Ectodermal cell (in vitro differentiated cells): ENCODE data around the gene UGT1A7.

Experiments
- H3K27ac ChIP-seq: 2 replicates; pipeline ENCODE4 v1.7.0; 2013; ENCODE audit warnings: mild to moderate bottlenecking, low read depth, low read length; ENCODE audit not compliant: insufficient read depth, poor library complexity, severe bottlenecking
- H3K27me3 ChIP-seq: 2 replicates; pipeline ENCODE4 v1.7.0; 2013; ENCODE audit warnings: mild to moderate bottlenecking, low read length; ENCODE audit not compliant: insufficient read depth, control insufficient read depth, poor library complexity, severe bottlenecking
- H3K36me3 ChIP-seq: one replicate; pipeline ENCODE4 v1.7.0; 2013; ENCODE audit warnings: low read length; ENCODE audit not compliant: control insufficient read depth, insufficient read depth
- H3K4me1 ChIP-seq: one replicate; pipeline ENCODE4 v1.7.0; 2013; ENCODE audit warnings: low read length; ENCODE audit not compliant: control insufficient read depth, insufficient read depth
- H3K4me3 ChIP-seq: 2 replicates; pipeline ENCODE4 v1.7.0; 2013; ENCODE audit warnings: low read depth, low read length, control low read depth; ENCODE audit not compliant: insufficient read depth
- H3K9me3 ChIP-seq: 2 replicates; pipeline ENCODE4 v1.7.0; 2013; ENCODE audit warnings: mild to moderate bottlenecking, low read length, moderate library complexity; ENCODE audit not compliant: control insufficient read depth
- WGBS, 2 experiments: methylation state at CpG; one replicate each; pipeline ENCODE4 v1.1.7; 2013; ENCODE audit warnings: missing lambda C conversion rate in 2 of 2; 5-methylcytosine and 5-hydroxymethylcytosine counted together

UGT1A7 gene

DNA sequence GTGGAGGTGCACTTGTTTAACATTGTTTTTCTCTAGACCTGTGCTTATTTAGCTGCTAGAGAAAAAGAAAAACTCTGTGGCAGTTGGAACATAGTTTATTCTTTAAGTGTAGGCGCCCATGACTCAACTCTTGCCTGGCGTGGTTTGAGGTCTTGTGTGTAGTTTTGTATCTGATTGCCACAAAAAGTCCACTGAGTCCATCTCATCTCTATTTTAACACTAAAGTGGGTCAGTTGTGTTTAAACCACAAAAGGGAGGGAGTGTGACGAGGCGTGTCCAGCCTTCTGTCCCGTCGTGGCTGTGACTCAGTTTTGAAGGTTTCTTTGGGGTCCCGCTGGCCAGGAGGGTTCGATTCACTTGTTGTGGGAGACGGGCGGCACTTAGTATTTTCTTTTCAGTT is 25.3 kb upstream of the UGT1A7 start:
- no peak overlapping the region for H3K27ac ChIP-seq
- H3K36me3 ChIP-seq = no peaks in the 10 kb centered on the region
- H3K9me3 ChIP-seq = no peaks in the 10 kb centered on the region
- no peaks in the 10 kb centered on the region for H3K4me1 ChIP-seq
- no peak overlapping the region for H3K4me3 ChIP-seq
- 95 to 96% methylated on average over 10 of the region's 10 CpGs for WGBS, 2 experiments
- no peaks in the 10 kb centered on the region for H3K27me3 ChIP-seq

DNA sequence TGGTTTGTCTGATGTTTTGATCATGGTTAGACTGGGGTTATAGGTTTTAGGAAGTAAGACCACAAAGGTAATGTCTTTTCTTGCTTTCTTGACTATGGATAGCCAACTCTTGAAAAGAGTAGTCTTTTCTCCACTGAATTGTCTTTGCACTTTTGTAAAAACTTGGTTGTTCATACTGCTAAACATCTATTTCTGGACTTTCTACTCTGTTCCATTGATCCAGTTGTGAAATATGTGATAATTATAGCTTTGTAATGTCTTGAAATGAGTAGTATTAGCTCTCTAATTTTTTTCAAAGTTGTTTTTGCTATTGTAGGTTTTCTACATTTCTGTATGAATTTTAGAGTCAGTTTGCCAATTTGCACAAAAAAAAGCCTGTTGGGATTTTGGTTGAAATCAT is 23.1 kb upstream of the UGT1A7 start:
- Histone ChIP-seq H3K4me3 (no peak overlapping the region), H3K36me3 (no peaks in the 10 kb centered on the region)

DNA sequence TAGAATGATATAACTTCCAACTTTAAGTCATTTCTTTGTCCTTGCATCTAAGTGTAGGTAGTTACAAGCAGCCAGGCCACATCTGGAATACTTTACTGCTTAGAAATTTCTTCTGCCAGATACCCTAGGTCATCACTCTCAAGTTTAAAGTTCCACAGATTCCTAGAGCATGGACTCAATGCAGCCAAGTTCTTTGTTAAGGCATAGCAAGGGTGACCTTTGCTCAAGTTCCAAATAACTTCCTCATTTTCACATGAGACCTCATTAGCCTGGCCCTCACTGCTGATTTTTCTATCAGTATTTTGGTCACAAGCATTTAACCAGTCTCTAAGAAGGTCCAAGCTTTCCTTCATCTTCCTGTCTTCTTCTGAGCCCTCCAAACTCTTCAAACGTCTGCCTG is 17.8 kb upstream of the UGT1A7 start:
- WGBS, 2 experiments = 82 to 87% methylated on average over 1 of the region's 1 CpG

More for the DNA sequence above, 23.1 kb upstream of the UGT1A7 start:
- Histone ChIP-seq H3K27ac (no peak overlapping the region), H3K9me3 (no peaks in the 10 kb centered on the region), H3K4me1 (no peaks in the 10 kb centered on the region), H3K27me3 (no peaks in the 10 kb centered on the region)

DNA sequence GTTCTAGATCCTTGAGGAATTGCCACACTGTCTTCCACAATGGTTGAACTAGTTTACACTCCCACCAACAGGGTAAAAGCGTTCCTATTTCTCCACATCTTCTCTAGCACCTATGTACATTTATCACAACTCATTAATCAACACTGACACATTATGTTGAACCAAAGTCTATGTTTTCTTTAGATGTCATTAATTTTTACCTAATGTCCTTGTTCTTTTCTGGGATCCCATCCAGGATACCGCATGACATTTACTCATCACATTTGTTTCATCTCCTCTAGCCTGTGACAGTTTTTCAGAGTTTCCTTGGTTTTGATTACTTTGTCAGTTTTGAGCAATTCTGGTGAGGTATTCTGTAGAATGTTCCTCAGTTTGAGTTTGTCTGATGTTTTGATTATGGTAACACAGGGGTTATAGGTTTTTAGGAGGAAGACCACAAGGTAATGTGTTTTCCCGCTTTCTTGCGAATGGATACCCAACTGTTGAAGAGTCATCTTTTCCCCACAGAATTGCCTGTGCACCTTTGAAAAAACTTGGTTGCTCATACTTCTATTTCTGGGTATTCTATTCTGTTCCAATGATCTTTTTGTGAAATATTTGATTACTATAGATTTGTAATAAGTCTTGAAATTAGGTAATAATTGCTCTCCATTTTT is 13.0 kb upstream of the UGT1A7 start:
- Histone ChIP-seq H3K4me1 (no peaks in the 10 kb centered on the region), H3K27ac (no peak overlapping the region), H3K4me3 (no peak overlapping the region), H3K9me3 (no peaks in the 10 kb centered on the region), H3K27me3 (no peaks in the 10 kb centered on the region), H3K36me3 (no peaks in the 10 kb centered on the region)
- 96 to 98% methylated on average over 4 of the region's 4 CpGs for WGBS, 2 experiments

More for the DNA sequence above, 17.8 kb upstream of the UGT1A7 start:
- H3K9me3 ChIP-seq = no peaks in the 10 kb centered on the region
- H3K4me1 ChIP-seq = no peaks in the 10 kb centered on the region
- no peaks in the 10 kb centered on the region for H3K36me3 ChIP-seq
- H3K4me3 ChIP-seq = no peak overlapping the region
- H3K27me3 ChIP-seq = no peaks in the 10 kb centered on the region
- no peak overlapping the region for H3K27ac ChIP-seq

DNA sequence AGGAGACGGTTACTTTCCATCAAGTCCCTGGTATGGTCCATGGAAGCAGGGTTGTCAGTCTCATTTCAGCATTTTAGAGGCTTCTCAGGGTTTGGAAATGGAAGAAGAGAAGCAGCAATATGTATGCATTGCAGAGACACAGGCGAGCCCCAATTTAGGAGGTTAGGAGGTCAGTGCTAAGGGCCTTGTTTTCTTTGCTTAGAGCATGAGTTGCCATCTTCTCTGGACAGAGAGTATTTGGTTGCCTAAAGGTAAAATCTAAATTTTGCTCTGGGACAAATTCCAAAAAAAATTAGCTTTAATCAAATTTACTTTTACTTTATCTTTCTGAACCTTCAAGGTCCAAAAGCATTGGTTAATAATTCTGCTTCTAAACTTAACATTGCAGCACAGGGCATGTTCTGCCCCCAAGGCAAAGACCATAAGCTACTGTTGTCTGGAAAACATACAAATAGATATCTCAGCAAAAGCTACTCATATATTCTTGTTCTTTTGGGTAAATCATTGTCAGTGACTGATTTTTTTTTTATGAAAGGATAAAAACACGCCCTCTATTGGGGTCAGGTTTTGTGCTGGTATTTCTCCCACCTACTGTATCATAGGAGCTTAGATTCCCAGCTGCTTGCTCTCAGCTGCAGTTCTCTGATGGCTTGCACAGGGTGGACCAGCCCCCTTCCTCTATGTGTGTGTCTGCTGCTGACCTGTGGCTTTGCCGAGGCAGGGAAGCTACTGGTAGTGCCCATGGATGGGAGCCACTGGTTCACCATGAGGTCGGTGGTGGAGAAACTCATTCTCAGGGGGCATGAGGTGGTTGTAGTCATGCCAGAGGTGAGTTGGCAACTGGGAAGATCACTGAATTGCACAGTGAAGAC is 10.2 kb upstream of the UGT1A7 start, which contains the start of gene UGT1A9:
UGT1A9 (plus strand) TSS at position 609 of the 872 bp plus-strand sequence; CDS start at position 646, 37 bp downstream.
- no peaks in the 10 kb centered on the region for H3K4me1 ChIP-seq
- no peaks in the 10 kb centered on the region for H3K9me3 ChIP-seq
- H3K36me3 ChIP-seq = no peaks in the 10 kb centered on the region
- H3K27me3 ChIP-seq = no peaks in the 10 kb centered on the region
- no peak within 1 kb of the TSS for H3K27ac ChIP-seq
- H3K4me3 ChIP-seq = no peak within 1 kb of the TSS
- 93 to 94% methylated on average over 5 of the region's 5 CpGs for WGBS, 2 experiments

DNA sequence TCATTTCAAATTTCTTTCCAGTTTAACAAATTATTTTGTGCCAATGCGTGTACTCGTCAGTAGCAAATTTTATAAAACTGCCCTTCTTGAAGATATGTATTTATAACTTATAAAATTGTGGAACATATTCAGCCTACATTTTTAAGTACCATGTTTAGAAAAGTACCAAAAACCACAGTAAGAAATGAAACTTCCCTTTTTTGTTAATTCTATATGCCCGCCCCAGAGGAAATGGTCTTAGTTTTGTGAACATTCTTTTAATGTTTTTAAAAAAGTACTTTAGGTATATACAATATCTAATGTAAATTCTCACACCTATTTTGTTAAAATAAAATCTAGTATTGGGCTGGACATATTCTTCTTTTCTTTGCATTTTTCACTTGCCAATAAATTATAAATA is 8.8 kb upstream of the UGT1A7 start:
- Histone ChIP-seq H3K27me3 (no peaks in the 10 kb centered on the region), H3K9me3 (no peaks in the 10 kb centered on the region), H3K27ac (no peak overlapping the region), H3K4me3 (no peak overlapping the region), H3K4me1 (no peaks in the 10 kb centered on the region), H3K36me3 (no peaks in the 10 kb centered on the region)
- no CpG with 5 or more reads among the region's 3 CpGs for WGBS, 2 experiments

DNA sequence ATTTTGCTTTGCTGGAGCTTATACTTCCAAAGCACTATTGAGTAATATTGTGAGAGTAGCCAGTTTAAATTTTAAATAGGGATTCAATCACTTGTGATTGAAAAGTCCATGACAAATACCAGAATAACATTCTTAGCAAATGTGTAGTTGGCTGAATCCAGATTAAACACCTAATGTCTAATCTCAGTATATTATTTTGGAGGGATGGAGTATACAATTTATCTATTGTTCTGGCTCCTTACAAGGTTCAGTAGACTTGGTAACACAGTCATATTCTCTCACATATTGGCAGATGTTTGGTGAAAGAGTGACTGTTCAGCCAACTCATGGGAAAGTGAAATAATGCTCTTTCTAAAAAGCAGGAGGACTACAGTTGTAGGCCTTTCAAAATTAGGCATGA is 7.8 kb upstream of the UGT1A7 start:
- no peaks in the 10 kb centered on the region for H3K27me3 ChIP-seq
- H3K36me3 ChIP-seq = no peaks in the 10 kb centered on the region

DNA sequence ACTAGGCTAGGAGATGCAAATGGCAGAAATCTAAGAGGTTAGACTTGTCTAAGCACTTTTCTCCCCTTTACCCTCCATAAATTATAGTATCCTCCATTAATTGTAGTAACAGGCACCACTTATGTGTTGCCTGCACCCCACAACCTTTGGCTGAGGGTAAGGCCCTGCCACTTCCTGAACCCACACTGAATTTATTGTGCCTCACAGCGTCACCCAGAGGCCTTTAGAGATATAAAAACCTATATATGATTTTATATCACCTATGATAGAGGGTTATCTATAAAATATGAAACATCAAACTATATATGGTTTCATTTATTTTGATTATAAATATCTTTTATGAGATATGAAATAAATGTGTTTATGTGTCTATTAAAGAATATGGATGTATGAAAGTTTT is 7.4 kb upstream of the UGT1A7 start:
- WGBS, 2 experiments = no CpG with 5 or more reads among the region's 1 CpG
- Histone ChIP-seq H3K36me3 (no peaks in the 10 kb centered on the region), H3K4me3 (no peak overlapping the region), H3K4me1 (no peaks in the 10 kb centered on the region), H3K9me3 (no peaks in the 10 kb centered on the region), H3K27me3 (no peaks in the 10 kb centered on the region), H3K27ac (no peak overlapping the region)

More for the DNA sequence above, 7.8 kb upstream of the UGT1A7 start:
- no peaks in the 10 kb centered on the region for H3K9me3 ChIP-seq
- no peak overlapping the region for H3K27ac ChIP-seq
- H3K4me1 ChIP-seq = no peaks in the 10 kb centered on the region
- H3K4me3 ChIP-seq = no peak overlapping the region

DNA sequence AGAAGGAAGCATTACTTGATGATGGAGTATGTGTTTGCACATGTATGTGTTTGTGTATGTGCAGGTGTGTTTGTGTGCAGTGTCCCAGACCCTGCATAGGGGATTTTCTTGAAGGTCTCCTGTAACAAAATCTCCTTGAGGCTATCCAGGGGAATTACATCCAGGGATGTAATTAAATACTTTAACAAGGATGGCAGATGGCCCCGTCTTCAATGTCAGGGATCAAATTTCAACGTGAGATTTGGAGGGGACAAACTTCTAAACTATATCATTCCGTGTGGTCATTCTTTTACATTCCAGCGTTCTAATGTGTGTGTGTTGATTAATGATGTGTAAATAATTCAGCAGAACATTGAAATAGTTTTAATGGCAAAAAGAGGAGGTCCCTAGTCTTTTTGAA is 6.7 kb upstream of the UGT1A7 start:
- Histone ChIP-seq H3K36me3 (no peaks in the 10 kb centered on the region), H3K27me3 (no peaks in the 10 kb centered on the region), H3K4me3 (no peak overlapping the region), H3K9me3 (no peaks in the 10 kb centered on the region), H3K27ac (no peak overlapping the region), H3K4me1 (no peaks in the 10 kb centered on the region)
- WGBS, 2 experiments = 64 to 65% methylated on average over 4 of the region's 4 CpGs

DNA sequence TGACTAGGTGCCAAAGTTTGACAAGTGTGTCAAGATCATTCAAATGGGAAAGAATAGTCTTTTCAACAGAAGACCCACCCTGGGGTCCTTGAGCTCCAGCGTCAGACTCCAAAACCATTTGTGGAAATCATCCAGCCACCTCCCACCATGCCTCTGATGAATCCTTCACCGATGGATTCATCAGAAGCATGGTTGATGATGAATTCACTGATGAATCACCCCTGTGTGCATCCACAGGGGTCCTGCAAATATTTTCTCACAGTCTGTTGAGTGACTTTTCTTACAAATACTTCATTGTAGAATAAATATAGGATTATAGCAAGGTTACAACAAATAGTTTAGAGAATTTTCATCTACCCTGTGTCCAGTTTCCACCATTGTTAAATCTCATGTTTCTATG is 5.7 kb upstream of the UGT1A7 start:
- Histone ChIP-seq H3K27ac (no peak overlapping the region), H3K4me3 (no peak overlapping the region), H3K36me3 (no peaks in the 10 kb centered on the region), H3K9me3 (no peaks in the 10 kb centered on the region), H3K27me3 (no peaks in the 10 kb centered on the region), H3K4me1 (no peaks in the 10 kb centered on the region)
- 91 to 93% methylated on average over 2 of the region's 2 CpGs for WGBS, 2 experiments
